Stimulated activated CD4-positive, alpha-beta T cell treated with anti-CD3 and anti-CD28 coated beads, Interleukin-1b, Interleukin-23, amount 100 ng/mL, for 24 hours (primary cell): Measurements from ENCODE around the gene PHF2.

ENCODE experiments used
- DNase-seq, 4 experiments: peaks; one replicate each; pipeline ENCODE4 v3.0.0-alpha.2; 2020; ENCODE audit warnings: low read depth in 4 of 4, low spot score in 1 of 4

The PHF2 gene

DNA sequence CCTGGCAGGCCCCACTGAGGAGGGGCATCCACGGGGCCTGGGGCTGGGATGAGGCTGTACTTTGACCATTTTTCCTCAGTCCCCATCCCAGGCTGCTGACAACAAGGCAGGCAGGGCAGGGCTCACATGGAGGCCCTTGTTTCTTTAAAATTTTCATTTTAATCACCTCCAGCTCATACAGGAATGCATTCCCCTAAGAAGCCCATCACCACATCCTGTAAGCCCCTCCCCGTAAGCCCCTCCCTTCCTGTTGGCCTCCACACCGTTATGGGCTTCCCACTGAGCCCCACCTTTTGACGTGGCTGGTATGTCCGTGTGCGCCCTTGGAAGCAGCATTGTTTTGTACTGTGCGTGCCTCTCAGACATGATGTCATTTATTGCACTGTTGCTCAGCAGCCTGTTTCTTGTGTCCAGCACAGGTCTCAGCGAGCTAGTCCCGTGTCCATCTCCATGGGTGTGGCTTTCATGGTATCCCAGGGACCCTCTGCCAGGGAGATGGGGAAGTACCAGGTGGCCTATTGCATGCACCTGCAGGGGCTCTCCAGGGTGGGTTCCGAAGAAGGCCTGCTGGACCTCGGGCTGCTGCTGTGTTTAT lies 22.4 kb downstream of the PHF2 start:
- no peak for DNase-seq

DNA sequence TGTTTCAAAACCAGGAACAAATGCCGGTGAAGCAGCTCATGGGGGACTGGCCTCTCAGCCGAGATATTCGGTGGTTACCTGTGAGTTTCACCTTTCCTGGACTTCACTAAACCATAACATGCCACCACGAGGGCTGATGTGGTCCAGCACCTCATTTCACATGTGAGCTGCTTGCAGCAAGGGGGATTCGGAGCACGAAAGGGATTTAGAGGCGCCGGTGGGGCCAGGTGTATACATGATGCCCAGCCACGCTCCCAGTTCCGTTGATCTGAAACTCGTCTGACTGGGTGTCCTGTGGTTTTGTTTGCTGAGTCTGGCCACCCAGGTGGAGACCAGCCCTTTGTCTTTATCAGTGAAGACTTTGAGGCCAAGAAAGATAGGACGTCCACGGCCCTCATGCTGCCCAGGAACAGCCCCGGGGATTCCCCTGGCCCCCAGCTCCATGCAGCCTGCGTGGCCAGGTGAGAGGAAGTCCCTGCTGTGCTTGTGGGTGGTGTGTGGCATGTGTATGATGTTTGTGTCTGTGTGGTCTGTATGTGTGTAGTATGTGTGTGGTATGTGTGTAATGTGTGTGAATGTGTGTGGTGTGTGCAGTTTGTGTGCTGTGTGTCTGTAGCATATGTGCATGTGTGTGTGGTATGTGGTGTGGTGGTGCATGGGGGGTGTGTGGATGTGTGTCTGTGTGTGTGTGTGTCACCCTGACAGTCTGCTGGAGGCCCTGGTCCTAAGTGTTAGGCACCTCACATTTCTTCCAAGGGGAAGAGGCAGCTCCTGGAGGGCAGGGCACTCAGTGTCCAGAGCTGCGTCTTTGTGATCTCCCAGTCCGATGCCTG lies 23.4 kb downstream of the PHF2 start:
- no peak for DNase-seq

DNA sequence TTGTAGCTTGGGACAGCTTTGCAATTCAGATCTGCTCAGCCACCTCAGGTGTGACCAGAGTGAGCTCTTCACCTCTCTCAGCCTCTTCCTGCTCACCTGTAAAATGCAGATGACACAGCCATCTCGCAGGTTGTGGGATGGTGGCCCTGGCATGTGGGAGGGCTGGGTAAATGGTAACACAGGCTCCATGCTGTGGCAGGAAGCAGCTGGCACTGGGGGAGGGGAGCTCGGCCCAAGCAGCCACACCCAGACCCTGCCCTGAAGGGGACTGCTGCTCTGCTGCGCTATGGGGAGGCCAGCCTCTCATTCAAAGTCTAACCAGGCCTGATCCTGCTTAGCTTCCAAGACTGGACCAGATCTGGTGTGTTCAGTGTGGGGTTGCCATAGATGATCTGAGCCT lies 24.1 kb downstream of the PHF2 start:
- DNase-seq = no peak

DNA sequence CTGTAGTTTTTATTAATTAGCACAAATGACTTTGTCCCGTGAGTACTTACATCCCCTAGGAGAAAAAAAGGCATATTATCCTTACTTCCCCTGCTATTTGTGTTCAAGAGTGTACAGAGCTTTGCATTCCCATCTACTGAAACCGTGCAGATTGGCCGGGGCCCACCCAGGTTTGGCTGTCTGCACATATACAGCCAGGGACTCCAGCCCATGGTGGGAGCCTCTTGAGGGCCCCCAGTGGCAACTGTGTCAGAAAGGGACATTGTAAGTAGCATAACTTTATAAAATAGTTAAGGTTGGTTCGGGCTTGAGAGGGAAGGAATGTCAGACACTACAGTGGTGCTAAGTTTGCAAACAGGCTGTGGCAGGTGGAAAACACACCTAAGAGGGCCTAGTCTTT lies 24.7 kb downstream of the PHF2 start:
- DNase-seq = no peak

DNA sequence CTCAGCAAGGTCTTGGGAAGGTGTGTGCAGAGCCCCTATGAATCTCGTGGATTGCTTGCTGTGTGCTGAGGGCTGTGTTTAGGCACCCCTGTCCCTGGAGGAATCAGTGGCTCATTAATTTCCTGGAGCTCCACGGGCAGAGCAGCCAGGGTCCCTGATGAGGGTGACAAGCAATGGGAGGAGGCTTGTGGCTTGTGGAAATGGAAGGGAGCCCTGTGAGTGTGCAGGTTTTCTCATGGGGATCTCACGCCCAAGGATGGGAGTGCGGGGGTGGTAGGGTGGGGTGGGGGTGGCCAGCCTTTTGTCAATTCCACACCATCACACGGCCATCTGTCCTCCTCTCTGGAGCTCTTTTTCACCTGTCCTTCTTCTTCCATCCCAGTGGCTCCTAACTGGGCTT lies 25.3 kb downstream of the PHF2 start:
- no peak for DNase-seq

DNA sequence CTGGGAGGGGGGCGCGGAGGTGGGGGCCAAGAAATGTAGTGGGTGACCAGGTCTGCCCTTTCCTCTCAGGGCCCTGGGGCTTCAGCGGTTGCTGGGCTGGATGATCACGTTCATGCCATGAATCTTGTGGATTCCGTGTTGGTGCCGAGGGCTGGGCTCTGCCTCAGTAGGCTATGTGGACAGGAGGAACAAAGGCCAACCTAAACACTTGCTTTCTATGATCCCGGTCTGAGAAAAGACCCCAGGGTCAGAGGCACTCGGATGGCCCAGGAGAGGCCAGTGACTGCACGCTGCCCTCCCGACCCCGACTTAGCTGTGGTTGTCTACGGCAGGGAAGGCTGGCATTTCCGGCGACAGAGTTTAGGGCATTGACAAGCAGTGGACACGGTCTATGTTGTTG lies 26.6 kb downstream of the PHF2 start:
- no peak for DNase-seq

DNA sequence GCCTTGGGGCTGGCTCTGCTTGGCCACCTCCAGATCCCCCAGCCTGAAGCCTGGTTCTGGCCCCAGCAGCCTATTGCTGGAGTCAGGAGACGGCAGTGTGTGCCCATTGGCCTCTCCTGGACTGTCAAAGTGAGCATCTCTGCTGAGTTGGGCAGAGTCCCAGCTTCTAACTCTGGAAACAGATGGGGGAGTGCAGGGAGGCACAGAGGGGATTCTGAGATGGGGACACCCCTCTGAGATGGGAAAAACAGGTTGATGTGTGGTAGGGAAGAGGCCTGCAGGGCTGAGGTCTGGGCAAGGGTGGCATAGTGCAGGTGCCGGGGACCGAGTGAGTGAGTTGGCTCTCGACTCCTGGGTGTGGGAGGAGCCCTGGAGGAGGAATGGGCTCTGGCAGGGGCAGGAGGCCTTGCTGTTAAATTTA lies 27.5 kb downstream of the PHF2 start:
- no peak for DNase-seq

DNA sequence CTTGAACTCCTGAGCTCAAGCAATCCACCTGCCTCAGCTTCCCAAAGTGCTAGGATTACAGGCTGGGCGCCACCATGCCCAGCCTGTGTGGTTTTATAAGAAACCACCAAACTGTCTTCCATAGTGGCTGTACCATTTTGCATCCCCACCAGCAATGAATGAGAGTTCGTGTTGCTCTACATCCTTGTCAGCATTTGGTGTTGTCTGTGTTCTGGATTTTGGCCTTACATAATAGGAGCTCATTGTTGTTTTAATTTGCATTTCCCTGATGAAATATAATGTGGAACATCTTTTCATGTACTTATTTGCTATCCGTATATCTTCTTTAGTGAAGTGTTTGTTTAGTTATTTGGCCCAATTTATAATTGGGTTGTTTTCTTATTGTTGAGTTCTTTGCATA lies 29.8 kb downstream of the PHF2 start:
- DNase-seq = no peak

DNA sequence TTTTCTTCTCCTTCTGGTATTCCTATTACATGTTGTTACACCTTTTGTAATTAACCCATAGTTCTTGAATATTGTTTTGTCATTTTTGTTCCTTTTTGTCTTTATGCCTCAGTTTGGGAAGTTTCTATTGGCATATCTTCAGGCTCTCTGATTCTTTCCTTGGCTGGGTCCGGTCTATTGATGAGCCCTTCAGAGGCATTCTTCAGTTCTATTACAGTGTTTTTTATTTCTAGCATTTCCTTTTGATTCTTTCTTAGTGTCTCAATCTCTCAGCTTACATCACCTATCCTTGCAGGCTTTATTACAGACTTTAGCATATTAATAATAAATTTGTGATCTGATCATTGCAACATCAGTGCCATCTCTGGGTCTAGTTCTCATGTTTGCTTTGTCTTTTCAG lies 33.8 kb downstream of the PHF2 start:
- DNase-seq = no peak

DNA sequence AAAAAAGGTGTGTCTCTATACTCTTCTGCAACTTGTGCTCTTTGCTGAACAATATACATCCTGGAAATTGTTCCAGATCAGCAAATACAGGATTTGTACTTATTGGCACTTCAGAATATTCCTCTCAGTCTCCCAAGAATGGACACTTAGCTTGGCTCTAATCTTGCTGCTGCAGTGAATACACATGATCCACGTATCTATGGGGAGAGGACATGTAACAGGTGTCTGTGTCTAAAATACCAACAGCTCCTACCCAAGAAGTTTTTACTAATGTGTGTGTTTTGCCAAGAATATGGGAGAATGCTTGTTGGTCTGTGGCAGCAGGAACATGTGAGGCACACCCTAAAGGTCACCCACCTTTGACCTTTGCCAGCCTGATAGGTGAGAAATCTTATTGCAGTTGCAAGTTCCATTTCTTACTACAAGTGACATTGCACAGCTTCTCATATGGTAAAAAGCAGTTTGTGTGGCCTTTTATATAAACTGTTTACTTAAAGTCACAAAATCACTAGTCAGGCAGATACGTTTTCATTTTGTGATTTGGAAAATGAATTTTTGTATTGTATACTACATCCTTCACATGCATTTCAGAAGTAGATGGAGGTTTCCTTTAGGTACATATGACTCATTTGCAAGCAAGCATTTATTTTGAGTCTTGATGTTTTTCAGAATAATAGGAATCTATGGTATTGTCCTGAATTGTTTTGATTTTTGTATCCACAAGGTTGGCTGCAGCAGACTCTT lies 35.8 kb downstream of the PHF2 start:
- DNase-seq = no peak

DNA sequence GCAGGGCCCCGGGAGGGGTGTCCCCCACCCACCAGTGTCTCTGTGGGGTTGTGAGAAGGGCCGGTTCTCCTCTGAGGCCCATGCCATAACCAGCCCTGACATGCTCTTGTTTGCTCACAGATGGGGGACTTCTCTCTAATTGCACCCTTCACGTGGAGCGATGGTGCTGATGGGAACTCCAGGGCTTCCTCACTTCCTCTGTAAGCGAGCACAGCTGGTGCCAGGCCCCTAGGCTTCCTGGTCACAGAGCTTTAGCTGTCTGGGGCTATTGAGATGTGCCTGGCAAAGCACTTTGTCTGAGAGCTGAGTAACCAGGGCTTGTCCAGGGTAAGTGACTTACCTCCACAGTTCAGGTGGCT lies 36.4 kb downstream of the PHF2 start:
- no peak for DNase-seq

DNA sequence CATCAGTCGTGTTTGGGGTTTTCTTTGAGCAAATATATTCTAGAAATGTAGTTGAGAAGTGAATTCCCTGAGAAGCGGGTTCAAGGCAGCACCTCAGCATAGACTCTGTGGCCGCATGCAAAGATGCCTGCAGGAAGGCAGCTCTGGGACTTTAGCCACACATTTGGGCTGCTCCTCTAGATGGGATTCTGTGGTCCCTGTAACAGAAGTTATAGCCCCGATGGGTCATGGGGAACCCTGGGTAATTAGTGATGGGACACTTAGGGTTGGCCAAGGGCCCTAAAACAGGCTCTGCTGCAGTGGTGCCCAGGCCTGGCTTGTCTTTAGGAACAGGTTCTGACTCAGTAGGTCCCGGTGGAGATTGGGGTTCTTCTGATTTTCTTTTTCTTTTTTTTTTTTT lies 36.8 kb downstream of the PHF2 start:
- DNase-seq = no peak

DNA sequence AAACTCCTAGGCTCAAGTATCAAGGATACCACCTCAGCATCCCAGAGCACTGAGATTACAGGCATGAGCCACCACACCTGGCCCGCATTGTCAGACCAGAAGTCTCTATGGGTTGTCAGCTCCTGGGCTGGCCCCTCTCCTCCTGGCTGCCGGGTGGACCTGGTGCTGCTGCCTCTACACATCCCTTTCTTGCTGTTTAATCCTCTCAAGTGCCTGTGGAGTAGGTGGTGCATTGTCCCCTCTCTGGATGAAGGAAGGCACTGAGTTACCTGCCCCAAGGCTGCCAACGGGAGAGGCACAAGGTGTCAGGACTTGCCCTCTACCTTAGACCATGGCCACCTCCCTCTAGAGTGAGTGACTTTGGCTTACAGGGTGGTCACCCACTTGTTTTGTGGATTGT lies 37.4 kb downstream of the PHF2 start:
- DNase-seq = no peak

DNA sequence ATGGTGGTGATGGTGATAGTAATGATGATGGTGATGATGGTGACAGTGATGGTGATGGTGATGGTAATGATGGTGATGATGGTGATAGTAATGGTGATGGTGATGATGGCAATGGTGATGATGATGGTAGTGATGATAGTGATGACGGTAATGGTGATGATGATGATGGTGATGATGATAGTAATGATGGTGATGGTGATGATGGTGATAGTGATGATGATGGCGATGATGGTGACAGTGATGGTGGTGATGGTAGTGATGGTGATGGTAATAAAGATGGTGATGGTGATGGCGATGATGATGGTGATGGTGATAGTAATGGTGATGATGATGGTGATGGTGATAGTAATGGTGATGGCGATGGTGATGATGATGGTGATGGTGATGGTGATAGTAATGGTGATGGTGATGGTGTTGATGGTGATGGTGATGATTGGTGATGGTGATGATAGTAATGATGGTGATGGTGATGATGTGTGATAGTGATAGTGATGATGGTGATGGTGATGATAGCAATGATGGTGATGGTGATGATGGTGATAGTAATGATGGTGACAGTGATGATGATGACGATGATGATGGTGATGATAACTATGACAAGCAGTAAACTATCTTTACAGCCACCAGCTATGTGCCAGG lies 38.6 kb downstream of the PHF2 start:
- DNase-seq = no peak

DNA sequence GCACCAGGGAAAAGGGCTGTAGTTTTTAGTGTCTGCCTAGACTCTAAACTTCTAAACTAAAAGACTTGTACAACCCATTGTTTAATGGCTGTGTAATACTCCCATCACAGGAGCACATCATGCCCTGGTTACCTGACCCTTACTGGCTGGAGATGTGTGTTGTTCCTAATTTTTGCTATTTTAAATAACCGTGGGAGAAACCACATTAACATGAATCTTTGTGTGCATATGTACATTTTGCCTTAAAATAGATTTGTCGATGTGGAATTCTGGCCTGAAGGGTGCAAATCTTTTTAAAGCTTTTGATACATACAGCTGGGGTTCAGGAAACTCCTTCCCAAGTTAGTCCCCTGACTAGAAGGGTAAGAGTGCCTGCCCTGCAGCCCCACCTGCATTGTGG lies 39.7 kb downstream of the PHF2 start:
- DNase-seq = no peak

DNA sequence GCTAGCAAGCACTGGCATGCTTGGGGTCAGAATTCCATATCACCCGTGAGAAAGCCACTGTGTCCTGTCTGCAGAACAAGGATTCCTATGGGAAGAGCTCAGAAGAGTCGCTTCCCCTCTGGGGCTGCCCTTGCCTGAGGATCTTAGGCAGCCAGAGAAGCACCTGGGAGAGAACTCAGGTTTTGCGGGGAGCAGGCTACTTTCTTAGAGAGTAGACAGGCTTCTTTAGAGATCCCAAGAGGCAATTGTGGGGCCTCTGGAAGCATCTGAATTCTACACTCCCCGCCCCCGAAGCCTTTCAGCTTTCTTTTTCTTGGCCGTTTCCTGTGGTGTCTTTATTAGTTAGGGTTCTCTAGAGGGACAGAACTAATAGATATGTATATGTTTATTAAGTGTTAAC lies 40.9 kb downstream of the PHF2 start:
- DNase-seq = no peak

DNA sequence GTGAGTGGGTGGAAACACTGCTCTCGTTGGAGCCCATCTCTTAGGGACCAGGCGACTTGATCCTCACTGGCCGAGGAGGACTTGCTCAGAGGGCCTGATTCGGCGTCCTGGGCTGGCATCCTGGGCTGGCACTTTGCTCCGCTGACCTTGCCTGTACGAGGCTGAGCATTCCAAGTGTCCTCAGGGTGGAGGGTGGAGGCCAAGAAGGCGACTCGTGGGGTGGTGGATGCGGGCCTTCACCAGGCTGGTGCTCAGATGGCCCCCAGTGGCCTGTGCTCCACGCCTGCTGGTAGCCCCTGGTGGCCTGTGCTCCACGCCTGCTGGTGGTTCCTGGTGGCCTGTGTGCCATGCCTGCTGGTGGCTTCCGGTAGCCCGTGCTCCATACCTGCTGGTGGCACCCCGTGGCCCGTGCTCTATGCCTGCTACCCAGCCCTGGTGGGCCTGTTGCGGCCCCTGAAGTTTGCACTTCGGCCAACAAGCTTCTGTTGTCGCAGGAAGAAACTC lies 42.9 kb downstream of the PHF2 start:
- no peak for DNase-seq

DNA sequence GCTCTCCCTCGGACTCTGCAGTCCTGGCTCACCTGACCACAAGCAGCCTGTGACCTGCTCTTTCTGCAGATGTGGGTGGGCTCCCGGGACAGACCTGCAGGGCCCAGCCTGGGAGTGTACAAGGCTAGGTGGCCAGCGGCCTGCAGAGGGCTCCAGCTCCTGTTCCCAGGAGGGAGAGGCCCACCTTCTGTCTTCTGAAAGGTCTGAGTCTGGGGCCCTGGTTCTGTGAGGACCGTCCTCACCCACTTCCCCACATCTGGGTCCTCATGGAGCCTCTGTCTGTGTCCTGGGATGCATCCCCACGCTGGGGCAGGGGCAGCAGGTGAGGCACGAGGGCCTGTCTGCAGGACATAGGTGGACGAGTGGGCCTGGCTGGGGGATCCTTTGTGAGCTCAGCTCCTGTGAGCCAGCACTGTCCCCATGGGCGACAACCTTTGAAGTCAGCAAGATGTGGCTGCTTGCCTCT lies 43.7 kb downstream of the PHF2 start:
- DNase-seq = no peak

DNA sequence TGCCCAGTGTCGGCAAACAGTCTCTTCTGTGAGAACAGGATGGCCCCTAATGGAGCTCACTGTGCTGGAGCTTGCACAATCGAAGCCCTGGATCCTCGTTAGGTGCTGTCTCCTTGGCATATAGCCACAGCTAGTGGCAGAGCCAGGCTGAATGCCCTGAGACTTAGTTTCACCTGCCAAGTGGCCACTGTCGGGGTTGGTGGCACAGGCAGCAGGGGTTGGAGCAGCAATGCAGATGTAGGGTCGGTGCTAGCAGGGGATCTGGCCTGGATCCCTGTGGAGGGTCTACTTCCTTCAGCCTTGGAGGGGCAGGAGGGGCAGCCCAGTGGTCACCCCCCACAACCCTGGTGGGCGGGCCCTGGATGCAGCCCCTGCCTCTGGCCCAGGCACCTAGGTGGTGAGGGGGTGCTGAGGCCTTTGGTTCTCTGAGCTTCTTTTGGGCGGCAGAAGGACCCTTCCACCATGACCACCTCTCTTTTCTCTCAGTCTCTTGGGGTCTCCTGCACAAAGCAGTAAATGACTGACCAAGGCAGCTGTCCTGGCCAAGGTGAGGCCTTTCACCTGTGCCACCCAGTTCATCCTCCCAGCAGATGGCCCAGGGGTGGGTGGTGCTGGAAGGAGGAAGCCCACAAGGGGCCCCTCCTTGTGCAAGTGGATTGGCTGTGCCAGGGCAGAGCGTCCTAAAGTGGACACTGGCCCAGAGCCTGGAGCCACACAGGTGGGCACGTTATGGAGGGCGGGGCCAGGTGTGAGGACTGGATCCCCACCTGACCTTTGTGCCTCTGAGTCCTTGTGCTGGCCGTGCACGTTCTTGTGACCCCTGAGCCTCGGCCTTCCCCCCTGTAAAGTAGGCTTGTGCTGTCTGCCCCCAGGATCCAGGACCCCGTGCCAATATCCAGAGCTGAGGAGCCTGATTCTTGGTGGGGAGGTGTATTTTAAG lies 44.8 kb downstream of the PHF2 start:
- DNase-seq = no peak

DNA sequence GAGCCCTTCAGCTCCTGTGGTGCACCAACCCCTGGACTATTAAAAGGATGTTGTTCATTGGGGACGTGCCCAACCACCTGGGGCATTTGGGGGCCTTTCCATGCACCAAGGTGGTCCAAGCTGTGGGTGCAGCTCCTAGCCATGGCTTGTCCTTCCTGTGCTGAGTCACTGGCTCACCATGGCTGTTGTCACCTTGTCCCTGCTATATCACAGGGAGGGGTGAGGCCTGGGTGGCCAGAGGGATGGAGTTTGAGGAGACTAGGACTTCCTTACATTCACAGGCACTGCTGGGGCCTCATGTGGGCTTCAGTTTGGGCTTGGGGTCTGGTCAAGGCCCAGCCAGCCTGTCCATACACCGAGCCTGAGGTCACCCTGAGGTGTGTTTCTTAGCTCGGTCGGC lies 45.5 kb downstream of the PHF2 start:
- DNase-seq = no peak

DNA sequence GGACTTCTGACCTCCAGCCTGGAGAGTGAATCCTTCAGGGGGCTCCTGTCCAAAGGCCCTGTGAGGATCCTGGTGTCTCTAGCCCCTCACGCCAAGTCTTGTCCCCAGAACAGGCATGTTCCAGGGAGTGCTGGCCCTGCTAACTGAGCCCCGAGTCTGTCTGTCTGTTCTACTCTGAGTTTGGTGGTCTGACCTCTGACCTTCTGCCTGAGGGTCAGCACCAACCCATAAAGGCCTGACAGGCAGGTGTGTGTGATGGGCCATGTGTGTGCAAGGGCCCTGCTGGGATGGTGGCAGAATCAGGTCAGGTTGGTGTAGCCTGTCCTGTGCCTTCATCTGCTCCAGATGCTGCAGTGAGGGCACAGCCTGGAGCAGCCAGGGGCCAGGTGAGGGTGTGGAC lies 46.3 kb downstream of the PHF2 start:
- no peak for DNase-seq
